HG03097 (cell line): Measurements from ENCODE around the gene BACE1.
"Not testable (repeated sequence)": the region's sequence is repeated elsewhere in the genome, so short reads cannot be mapped to it uniquely, and the experiment has no call there.

Experiments used
- ATAC-seq: cut with Tn5 transposase; IDR thresholded peaks from one replicate; pipeline ENCODE4 v1.9.1; 2021; ENCODE audit not compliant: unreplicated experiment, low FRiP score

BACE1 gene

DNA sequence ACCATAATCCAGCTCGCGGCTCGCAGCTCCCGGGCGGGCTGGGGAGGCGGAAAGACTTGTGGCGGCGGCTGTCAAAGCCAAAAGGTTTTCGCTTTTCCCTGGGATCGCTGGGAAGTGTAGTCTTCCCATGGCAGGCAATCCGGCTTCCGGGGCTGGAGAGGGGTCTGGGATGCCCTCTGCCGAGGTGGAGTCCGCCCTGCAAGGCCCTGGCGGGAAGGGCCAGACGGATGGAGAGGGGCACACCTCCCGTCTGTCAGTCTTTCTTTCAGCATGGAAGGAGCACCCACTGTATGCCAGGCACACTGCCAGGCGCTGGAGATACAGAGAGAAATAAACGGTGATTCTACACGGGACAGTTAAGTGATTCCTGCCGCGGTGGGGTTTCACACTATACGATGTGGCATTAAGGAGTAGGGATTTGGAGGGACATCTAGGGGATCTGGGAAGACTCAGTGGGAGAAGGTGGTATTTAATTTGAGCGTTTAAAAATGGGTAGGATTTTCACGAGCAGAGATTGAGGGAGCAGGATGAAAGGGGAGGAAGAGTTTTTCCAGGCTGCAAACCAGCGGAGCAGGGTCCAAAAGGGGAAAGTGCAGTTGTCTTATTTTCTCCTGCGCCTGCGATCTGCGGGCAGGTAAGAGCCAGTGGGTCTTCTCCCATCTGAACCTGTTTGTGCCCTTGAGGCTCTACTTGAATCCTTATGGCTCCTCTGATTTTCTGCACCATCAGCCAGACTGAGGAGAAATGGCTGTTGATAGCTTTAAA, at the start of gene BACE1:
TSS of gene BACE1 (minus strand) at position 60 of the 765 bp plus-strand sequence. CDS start 461 bp downstream, outside the sequence.
- no peak for ATAC-seq

DNA sequence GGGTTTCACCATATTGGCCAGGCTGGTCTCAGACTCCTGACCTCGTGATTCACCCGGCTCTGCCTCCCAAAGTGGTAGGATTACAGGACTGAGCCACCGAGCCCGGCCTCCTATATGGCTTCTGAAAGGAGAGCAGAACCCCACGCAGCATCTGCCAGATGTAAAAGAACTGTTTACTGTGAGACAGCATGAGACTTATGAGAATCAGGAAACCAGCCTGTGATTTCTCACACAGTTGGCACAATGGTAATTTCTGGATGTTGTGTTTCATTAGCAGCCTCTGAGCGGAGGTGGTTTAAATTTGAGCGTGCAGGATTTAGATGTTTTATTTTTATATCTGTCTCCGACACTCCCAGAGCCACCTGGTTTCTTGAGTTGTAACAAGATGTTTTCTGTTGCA, 45.4 kb upstream of the BACE1 start:
- no peak for ATAC-seq

DNA sequence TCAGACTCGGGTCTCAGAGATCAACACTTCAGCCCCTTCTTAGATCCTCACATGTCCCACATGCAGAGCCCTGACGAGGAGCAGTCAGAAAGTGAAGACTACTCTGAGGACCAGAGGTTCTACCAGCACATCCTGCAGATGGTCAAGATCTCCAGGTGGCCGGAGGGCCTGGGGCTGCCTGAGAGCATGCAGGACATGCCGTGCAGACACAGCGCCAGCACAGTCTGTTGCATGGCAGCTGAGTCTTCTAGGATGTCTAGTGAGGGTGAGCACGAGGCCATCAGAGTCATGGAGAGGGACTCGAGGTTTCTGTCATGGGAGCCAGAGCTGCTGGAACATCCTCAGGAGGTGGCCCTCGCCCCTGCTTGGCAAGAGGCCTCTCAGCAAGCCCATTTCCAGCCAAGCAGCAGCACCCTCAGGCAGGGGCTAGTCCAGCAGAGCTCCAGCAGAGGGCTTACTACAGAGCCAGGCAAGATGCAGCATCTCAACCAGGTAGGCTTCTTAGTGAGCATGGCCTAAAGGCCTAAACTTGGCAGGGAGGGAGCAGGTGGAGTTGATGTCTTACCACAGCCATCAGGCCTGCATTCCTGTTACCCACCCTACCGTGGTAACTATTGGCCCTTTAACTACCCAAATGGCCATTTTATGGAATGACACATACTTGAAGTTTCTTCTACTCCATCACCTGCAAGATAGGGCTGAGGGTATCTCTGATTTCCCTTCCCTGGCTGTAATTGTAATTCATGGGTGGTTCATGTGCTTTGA, 40.3 kb upstream of the BACE1 start:
- no peak for ATAC-seq

DNA sequence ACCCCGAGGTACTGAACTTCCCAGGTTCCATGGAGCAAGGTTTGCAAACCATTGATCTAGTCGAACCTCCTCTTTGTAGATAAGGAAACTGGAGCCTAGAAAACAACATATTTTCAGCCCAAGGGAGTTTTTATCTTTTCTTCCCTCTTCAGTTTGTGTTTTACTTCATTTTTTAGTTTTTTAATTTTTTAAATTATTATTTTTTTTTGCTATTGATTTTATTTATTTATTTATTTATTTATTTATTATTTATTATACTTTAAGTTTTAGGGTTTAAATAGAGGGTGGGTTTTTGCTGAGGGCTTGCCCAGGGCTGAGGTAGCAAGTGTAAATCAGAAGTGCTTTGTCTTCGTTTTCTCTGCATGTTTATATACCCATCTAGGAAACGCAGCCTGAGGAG, 38.5 kb upstream of the BACE1 start:
- no peak for ATAC-seq

DNA sequence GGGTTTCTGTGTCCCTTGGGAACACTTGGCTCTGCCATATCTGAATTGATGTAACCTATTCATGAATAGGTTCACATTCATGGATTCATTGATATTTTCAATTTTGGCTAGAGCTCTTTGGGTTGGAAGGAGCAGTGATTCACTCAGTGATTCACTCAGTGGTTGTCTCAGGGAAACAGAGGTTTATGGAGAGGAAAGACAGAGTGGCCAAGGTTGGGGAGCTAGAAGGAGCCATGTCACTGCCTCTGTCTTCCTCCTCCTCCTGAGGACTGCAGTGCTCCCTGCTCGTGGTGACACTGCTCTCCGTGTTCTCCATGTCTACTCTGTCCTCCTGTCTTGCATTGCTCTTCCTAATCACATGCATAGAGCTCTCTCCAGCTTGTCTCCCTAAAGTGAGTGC, 29.0 kb upstream of the BACE1 start:
- no peak for ATAC-seq

DNA sequence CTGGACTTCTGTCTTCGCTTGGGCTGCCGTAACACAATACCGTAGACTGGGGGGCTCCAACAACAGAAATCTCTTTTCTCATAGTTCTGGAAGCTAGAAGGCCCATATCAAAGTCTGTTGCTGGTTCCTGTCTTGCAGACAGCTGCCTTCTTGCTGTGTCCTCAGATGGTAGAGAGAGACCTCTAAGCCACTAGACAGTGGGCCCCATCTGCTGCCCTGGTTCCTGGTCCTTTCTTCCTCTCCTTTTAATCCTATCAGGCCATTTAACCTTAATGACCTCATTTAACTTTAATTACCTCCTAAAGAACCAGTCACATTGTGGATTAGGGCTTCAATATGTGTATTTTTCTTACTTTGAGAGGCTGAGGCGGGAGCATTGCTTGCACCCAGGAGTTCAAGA, 21.0 kb upstream of the BACE1 start:
- ATAC-seq = no peak

DNA sequence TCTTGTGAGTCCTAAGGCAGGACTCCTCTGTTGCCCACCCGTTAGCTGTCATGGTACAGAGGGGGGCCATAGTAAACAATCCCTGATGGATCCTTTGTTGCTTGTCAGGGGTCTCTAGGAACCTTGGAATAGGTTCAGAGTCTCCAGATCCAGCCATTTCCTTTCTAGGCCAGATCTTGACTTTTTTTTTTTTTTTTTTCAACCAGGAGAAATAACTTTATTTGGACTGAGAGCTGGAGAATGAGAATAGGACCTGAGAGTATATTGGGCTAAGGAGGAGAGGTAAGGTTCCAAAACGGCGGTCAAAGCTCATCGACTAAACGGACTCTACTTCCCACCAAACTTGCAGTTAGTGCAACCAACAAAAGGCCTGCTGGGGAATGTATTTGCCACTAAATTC, 19.3 kb upstream of the BACE1 start:
- ATAC-seq = no peak

DNA sequence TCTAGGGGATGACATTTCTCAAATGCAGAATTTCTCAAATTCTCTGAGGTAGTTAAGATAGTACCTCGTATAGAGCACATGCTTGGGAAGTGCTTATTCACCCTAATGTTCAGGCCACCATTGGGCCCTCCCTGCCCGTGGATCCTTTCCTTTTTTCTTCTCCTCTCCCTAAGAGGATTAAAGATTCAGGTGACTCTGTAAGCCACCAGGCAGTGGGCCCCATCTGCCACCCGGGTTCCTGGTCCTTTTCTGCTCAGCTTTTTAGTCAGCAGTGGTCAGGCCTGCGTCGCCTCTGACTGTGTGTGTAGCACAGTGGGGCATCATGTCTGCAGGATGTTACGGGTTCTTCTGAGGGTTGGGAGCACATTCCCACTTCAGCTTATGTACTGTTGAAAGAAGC, 18.8 kb upstream of the BACE1 start:
- ATAC-seq = no peak

DNA sequence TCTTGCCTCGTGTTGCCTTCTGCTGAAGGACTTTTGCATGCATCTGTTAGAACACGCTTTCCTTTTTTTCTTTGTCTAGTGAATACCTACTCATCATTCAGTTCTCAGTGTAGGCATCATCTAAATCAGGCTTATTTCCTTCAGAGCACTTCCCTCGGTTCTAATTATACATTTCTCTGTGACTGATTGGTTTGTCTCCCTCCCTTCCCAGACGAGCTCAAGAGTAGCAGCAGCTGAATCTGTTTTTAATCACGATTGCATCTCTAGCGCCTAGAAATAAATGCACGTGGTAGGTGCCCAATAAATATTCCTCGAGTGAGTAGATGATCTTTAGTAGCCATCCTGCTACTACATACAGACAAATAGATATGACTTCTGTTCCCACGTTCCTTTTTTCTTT, 17.9 kb upstream of the BACE1 start:
- ATAC-seq = no peak

DNA sequence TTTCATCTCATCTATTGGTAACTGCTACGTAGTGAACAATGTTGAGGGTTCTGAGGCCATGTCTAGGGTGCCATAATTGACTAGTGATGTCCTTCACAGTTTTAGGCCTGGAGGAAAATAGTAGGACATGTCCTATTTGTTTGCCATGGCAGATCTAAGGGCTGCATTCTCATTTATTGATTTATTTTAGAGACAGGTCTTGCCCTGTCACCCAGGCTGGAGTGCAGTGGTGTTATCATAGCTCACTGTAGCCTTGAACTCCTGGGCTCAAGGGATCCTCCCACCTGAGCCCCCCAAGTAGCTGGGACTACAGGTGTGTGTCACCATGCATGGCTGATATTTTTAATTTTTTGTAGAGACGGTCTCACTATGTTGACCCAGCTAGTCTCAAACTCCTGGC, 16.8 kb upstream of the BACE1 start:
- ATAC-seq = no peak

DNA sequence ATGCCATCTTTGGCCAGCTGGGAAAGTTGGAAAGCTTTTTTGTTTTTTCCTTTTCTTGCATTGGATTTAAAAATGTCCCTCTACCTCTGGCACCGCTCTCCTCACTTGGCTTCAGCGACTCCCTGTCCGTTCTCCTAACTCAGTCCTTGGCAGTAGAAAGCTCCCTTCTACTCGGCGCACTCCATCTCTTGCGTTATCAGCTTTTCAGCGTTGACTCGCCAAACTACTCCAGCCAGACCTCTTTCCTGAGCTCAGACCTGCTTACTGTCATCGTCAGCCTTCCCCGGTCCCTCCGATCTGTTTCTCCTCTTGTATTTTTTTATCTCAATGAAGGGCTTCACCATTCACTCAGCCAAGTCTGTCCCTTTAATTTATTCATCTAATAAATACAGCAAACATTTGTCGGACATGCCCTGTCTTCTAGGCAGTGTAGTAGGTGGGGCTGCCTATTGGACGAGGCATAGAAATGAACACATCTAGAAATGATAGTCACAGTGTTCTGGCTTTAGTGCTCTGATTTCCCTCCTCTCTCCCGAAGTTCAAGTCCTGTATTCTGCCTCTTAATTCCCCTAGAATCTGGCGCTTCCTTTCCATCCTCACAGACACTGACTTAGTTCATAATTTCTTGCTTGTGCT, 12.4 kb upstream of the BACE1 start:
- peak; percentile 2 for ATAC-seq

DNA sequence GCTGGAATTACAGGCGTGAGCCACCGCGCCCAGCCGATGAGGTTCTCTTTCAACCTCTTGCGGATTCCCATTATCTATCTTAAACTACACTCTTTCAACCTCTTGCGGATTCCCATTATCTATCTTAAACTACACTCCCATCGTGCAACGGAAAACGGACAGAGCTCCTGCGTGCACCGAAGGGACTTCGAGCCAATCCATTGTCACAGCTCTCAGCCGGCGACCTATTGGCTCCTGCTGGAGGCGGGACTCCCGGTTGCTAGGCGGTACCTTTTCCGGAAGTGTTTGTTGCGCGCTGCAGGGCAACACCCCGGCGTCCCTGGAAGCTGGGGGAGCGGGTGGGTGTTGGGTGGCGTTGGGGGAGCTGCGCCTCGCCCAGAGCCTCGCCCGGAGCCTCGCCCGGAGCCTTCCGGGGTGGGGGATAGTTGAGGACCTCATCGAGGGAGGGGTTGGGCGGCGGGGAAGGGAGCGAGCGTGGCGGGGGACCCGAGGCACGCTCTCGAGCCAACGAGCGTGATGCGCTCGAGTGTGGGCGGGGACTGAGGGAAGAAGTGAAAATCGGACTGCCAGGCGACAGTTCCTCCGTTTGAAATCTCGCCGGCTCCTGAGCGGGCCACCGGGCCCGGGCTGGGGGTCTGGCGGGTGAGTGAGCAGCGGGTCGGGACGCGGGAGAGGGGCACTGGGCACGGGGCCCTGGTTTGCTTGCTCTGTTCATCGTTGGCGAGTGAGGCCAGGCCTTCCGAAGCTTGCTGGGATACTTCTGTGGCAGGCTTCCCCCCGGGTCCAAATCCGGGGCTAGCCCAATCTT, 11.7 kb upstream of the BACE1 start, which contains the start of gene CEP164:
TSS of gene CEP164 (plus strand) at position 288 of the 808 bp plus-strand sequence. CDS start 10,733 bp downstream, outside the sequence.
- peak; percentile 89 for ATAC-seq

DNA sequence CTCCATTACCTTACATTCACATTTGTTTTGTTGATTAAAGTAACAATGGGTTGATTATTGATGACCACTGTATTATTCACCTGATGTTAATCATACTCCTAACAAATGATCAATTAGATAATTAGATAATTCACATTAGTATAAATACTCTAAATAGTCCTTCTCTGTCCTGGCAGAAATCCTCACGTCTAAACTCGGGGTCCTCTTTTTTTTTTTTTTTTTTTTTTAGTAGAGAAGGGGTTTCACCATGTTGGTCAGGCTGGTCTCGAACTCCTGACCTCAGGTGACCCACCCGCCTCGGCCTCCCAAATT, 11.2 kb upstream of the BACE1 start:
- not testable (repeated sequence) for ATAC-seq

DNA sequence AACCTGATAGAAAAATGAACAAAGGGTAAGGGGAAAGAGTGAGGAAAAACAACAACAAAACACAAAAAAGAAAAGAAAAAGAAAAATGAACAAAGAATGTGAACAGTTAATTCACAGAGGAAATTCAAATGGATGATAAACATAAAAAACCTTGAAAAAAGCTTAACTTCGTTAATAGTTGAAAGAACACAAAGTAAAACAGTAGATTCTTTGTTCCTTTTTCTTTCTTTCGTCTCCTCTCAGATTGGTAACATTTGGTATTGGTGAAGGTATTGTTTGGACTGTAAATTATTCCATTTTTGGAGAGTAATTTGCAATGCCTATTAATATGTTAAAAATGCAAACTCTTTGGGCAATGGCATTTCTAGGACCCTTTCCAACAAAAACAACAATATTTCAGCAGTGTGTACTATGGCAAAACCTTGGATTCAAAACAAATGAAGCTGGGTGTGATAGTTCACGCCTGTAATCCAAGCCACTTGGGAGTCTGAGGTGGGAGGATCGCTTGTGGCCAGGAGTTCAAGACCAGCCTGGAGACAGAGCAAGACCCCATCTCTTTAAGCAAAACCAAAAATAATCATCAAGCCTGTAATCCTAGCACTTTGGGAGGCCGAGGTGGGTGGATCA, 3.3 kb upstream of the BACE1 start:
- no peak for ATAC-seq

DNA sequence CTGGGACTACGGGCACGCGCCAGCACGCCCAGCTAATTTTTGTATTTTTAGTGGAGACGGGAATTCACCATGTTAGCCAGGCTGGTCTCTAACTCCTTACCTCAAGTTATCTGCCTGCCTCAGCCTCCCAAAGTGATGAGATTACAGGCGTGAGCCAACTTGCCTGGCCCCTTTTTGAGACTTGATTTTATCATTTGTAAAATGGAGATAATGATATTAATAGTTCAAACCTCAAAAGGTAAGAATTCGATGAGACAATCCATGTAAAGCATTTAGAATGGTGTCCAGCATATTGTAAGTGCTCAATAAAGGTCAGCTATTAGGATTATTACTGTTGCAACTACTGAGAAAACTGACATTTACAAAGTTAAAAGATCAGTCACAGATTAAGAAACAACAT, 2.7 kb upstream of the BACE1 start:
- ATAC-seq = no peak

DNA sequence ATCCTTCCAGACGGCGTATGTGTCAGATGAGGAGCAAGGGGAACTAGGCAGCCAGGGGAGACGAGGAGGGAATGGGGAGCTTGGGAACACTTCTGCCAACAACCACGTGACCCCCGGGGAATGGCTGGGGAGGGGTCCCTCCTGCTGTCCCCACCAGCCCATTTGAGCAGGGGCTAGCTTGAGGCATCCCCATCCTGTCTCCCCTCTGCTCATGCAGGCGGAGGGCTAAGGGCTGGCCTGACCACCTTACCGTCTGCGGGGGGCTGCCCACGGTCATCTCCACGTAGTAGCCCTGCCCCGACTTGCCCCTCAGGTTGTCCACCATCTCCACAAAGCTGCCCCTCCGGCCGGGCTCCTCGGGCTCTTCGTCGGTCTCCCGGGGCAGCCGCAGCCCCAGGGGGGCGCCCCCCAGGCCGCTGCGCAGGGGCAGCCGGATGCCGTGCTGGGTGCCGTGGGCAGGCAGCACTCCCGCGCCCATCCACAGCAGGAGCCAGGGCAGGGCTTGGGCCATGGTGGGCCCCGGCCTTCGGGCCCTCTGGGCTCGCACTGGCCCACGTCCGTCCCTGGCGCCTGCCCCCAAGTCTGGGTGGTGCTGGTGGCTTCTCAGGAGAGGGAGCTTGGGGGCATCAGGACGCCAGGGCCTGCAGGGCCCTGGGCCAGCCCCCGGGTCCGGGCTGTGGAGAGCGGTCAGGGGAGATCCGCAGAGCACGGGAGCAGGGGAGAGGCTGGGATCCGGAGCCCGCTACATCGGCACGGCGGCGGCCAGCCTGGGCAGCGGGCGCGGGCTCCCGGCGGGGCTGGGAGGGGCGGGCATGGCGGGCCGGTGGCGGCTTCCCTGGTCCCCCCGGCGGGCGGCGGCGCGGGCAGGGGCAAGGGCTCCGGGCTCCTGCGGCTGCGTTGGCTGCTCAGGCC, 515 bp downstream of the BACE1 start:
- no peak for ATAC-seq

DNA sequence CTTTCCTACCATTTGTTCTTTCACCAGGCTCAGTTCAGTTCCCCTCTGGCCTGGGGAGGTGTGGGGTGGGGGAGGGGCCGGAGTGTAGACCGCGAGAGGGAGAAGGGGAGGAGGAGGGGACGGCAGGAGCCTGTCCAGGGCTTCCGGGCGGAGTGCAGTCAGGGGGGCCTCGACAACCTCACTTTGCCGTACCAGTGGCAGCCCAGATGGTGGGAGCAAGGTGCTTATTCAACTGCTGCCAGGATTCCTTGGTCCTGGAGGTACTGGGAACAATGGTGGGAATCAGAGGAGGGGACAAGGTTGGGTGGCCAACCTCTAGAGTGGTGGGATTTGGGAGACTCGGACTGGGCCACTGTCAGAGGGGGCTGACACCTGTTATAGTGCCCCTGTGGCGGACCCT, 1.2 kb downstream of the BACE1 start:
- ATAC-seq = no peak

DNA sequence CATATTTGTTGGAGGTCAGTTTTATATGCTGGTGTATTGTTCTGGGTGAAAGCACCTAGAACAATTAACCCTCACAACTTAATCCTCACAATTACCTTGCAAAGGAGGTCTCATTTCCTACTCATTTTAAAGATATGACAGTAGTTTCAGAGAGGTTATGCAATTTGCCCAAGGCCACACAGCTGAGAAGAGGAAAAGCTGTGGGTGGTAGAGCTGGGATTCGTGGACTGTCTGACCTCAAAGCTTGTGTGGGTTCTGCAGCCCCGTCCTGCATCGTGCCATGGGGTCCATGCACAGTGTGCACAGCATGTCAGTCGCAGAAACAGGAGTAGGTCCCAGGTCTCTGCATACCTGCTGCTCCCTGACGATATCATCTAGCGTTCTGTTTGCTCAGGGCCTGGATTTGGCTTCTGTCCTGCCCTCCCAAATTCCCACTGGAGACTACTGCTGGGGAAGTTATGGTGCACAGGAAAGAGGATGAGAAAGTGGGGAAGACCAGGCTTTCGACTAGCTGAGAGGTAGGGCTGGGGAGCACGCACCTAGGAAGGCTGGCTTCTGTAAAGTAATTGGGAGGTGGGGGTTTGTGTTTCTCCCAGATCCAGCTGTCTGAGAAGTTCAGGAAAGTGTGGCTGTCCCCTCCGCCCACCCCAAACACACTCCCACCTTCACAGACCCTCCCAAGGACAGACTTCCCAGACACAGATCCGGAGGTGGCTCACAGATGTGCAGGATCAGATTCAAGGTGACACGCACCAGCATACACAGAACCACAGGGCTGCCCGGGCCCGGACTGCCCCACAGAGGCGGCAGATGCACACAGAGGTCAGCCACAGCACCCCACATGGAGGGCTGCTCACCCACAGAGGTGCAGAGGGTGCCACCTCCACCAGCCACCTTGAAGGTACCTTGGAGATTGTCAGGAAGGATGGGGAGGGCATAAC, 2.0 kb downstream of the BACE1 start:
- ATAC-seq = no peak
